ENCODE results near the gene MTMR1. TPM values are rescaled to one million over a fixed set of nuclear protein-coding genes. Genes with fewer than 3 reads are reported as not detected.

Gene MTMR1
- total RNA-seq, 1 experiment from 2014 or later: 41.3 TPM

DNA sequence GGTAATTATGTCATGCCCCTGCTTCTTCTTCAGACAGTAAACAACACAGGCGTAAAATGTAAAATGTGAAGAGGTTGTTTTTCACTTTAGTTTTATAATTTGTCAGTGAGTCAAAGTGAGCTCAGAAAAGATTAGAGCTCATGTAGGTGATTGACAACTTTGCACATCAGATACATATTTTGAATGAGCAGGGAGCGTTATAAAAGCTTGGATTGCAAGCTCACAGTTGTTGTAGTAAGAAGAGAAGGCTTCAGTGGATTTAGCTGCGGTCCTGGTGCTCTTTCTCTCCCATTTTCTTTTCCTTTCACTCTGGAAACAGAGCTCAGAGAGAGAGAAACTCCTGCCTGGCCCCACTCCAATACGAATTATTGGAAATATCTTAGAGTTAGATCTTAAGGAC, 26.4 kb downstream of the MTMR1 start:
- ChIA-PET POLR2A (ENCODE audit: unreplicated experiment) (no interaction called here), CTCF (interaction anchor here (0.6 kb wide), 1 partner anchor 68 kb away, joined by 4 read pairs; no protein-coding TSS in a partner anchor)
- H3K27me3 ChIP-seq (ENCODE audit: insufficient read depth, low read depth): no peaks in the 10 kb centered on the region
- BruUV-seq (replicated peaks): no TSS peak
- no peak for DNase-seq
- intact Hi-C loops (cut with micrococcal nuclease; ENCODE audit: unreplicated experiment): loop anchor here (5.0 to 10.0 kb wide), 2 partner anchors 75 to 132 kb away; no protein-coding TSS in a partner anchor
- no peak overlapping the region for H3K27ac ChIP-seq
- H3K9me2 ChIP-seq (ENCODE audit: insufficient read depth): no peaks in the 10 kb centered on the region
- no peak overlapping the region for H2AFZ ChIP-seq
- no peaks in the 10 kb centered on the region for H3K9me3 ChIP-seq (ENCODE audit: insufficient read depth, low read depth)
- H4K20me1 ChIP-seq (ENCODE audit: insufficient read depth): peaks cover 32% of the 10 kb centered on the region
- H3K4me2 ChIP-seq: no peak overlapping the region
- H3F3A ChIP-seq (ENCODE audit: insufficient read depth, low read depth): peaks cover 8% of the 10 kb centered on the region
- H3K79me2 ChIP-seq (ENCODE audit: low read depth): peaks cover 12% of the 10 kb centered on the region; the same call in 1 of the 2 replicates
- no peaks in the 10 kb centered on the region; the same call in 1 of the 2 replicates for H3K36me3 ChIP-seq (ENCODE audit: low read depth)
- peaks cover 6% of the 10 kb centered on the region for H3K4me1 ChIP-seq (replicated peaks; ENCODE audit: insufficient read depth)
- no peak for TF ChIP-seq EZH2 (IDR thresholded peaks at IDR 0.05; ENCODE audit: low read depth)
- TF ChIP-seq, protein P1, sequence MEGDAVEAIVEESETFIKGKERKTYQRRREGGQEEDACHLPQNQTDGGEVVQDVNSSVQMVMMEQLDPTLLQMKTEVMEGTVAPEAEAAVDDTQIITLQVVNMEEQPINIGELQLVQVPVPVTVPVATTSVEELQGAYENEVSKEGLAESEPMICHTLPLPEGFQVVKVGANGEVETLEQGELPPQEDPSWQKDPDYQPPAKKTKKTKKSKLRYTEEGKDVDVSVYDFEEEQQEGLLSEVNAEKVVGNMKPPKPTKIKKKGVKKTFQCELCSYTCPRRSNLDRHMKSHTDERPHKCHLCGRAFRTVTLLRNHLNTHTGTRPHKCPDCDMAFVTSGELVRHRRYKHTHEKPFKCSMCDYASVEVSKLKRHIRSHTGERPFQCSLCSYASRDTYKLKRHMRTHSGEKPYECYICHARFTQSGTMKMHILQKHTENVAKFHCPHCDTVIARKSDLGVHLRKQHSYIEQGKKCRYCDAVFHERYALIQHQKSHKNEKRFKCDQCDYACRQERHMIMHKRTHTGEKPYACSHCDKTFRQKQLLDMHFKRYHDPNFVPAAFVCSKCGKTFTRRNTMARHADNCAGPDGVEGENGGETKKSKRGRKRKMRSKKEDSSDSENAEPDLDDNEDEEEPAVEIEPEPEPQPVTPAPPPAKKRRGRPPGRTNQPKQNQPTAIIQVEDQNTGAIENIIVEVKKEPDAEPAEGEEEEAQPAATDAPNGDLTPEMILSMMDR (conservative IDR thresholded peaks at IDR 0.05): no peak
- H3K4me3 ChIP-seq: no peak overlapping the region

DNA sequence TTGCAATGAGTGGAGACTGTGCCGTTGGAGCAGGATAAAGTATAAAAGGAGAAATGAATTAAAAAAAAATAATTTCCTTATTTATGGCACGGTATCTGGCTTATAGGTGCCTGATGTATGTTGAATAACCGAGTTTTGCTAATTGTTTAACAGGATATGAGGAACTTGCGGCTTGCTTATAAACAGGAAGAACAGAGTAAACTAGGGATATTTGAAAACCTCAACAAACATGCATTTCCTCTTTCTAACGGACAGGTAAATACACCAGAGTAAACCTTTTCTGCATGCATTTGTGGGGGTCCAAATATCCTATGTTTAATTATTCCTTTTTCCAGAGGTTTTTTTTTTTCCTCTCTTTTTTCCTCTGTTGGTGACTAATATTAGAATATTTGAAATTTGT, 36.8 kb downstream of the MTMR1 start:
- no peak overlapping the region for H3K4me2 ChIP-seq
- no peak for DNase-seq
- TF ChIP-seq EZH2 (IDR thresholded peaks at IDR 0.05; ENCODE audit: low read depth): no peak
- TF ChIP-seq, protein P1 (conservative IDR thresholded peaks at IDR 0.05): no peak
- POLR2A ChIA-PET (ENCODE audit: unreplicated experiment): no interaction called here
- H3K27ac ChIP-seq: no peak overlapping the region
- H3K4me3 ChIP-seq: no peak overlapping the region
- H3K9me2 ChIP-seq (ENCODE audit: insufficient read depth): no peaks in the 10 kb centered on the region
- H3K9me3 ChIP-seq (ENCODE audit: insufficient read depth, low read depth): no peaks in the 10 kb centered on the region
- H4K20me1 ChIP-seq (ENCODE audit: insufficient read depth): no peaks in the 10 kb centered on the region
- H3K4me1 ChIP-seq (replicated peaks; ENCODE audit: insufficient read depth): peaks cover 7% of the 10 kb centered on the region; the same call in 1 of the 2 replicates
- H3F3A ChIP-seq (ENCODE audit: insufficient read depth, low read depth): no peaks in the 10 kb centered on the region
- CTCF ChIA-PET: no interaction called here
- no peak overlapping the region for H2AFZ ChIP-seq
- no peaks in the 10 kb centered on the region for H3K27me3 ChIP-seq (ENCODE audit: insufficient read depth, low read depth)
- peaks cover 10% of the 10 kb centered on the region; the same call in 1 of the 2 replicates for H3K79me2 ChIP-seq (ENCODE audit: low read depth)
- H3K36me3 ChIP-seq (ENCODE audit: low read depth): peaks cover 46% of the 10 kb centered on the region
- BruUV-seq (replicated peaks): no TSS peak
- intact Hi-C loops (cut with micrococcal nuclease; ENCODE audit: unreplicated experiment): no loop called here

DNA sequence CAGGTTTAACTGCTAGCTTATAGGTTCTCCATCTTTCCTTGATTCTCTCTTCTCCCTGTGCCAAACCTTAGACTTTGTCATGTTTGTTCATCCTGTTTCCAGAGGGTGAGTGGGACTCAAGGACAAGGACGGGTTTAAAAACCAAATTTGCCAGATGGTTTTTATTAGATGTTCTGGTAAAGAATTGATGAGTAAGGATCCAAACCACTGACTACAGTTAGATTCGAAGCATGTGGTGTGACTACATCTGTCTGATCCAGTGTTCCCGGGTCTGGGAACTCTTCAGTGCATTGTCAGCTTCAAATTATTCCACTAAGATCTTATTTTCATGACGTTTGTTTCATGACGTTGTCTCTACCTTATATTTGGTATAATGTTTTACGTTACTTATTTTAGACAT, 37.5 kb downstream of the MTMR1 start:
- H3K9me3 ChIP-seq (ENCODE audit: insufficient read depth, low read depth): no peaks in the 10 kb centered on the region
- H3K9me2 ChIP-seq (ENCODE audit: insufficient read depth): no peaks in the 10 kb centered on the region
- no TSS peak for BruUV-seq (replicated peaks)
- peaks cover 7% of the 10 kb centered on the region; the same call in 1 of the 2 replicates for H3K4me1 ChIP-seq (replicated peaks; ENCODE audit: insufficient read depth)
- DNase-seq: no peak
- no peak overlapping the region for H2AFZ ChIP-seq
- H4K20me1 ChIP-seq (ENCODE audit: insufficient read depth): no peaks in the 10 kb centered on the region
- H3K36me3 ChIP-seq (ENCODE audit: low read depth): peaks cover 46% of the 10 kb centered on the region
- no peak overlapping the region for H3K4me3 ChIP-seq
- H3K27me3 ChIP-seq (ENCODE audit: insufficient read depth, low read depth): no peaks in the 10 kb centered on the region
- peaks cover 2% of the 10 kb centered on the region; the same call in 1 of the 2 replicates for H3K79me2 ChIP-seq (ENCODE audit: low read depth)
- intact Hi-C loops (cut with micrococcal nuclease; ENCODE audit: unreplicated experiment): no loop called here
- no peak overlapping the region for H3K27ac ChIP-seq
- TF ChIP-seq EZH2 (IDR thresholded peaks at IDR 0.05; ENCODE audit: low read depth): no peak
- TF ChIP-seq, protein P1 (conservative IDR thresholded peaks at IDR 0.05): no peak
- no peak overlapping the region for H3K4me2 ChIP-seq
- no peaks in the 10 kb centered on the region for H3F3A ChIP-seq (ENCODE audit: insufficient read depth, low read depth)
- POLR2A ChIA-PET (ENCODE audit: unreplicated experiment): no interaction called here
- CTCF ChIA-PET: no interaction called here

Measured in PC-9 (cell line).